ENCODE results near the gene FGF12.

DNA sequence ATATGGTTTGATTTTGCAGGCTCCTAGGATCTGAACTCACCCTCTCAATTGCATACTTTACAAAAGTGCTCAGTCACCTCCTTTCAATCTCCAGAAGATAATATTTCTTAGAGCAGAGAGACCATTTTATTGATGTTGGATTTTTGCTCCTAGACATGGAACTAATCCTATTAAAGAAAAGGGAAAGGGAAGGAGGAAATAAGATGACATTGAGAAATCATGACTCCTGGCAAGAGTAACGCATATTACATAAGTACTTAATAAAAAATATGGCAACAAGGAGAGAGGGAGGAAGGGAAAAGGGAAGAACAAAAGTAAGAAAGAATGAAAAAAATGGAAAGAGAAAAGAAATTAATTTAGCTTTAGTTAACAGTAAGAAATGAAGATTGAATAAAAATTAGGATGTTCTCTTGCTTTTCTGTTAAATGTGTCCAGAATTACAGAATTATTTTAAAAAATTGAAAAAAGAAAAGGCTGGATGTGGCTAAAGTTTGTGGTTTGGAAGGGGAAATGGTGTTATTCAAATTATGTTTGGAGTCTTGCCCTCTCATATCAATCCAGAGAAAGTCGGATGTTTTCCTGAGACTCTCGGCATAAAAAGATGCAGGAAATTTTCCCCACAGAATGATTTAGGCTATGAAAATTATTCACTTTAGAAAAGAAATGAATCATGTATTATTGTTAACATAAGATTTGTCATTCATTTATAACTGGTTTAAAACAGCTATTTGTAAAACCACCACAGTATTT lies 474.0 kb downstream of the FGF12 start:
- TF ChIP-seq ZFP30 (CRISPR knock-in tag; IDR thresholded peaks at IDR 0.05) (no peak), CSDC2 (CRISPR knock-in tag; IDR thresholded peaks at IDR 0.05) (no peak), SNAI2 (CRISPR knock-in tag; IDR thresholded peaks at IDR 0.05) (no peak), TOX (CRISPR knock-in tag; IDR thresholded peaks at IDR 0.05; ENCODE audit: borderline replicate concordance) (no peak), TCF4 (CRISPR knock-in tag; IDR thresholded peaks at IDR 0.05; ENCODE audit: borderline replicate concordance) (no peak)
- TF ChIP-seq, protein P1, sequence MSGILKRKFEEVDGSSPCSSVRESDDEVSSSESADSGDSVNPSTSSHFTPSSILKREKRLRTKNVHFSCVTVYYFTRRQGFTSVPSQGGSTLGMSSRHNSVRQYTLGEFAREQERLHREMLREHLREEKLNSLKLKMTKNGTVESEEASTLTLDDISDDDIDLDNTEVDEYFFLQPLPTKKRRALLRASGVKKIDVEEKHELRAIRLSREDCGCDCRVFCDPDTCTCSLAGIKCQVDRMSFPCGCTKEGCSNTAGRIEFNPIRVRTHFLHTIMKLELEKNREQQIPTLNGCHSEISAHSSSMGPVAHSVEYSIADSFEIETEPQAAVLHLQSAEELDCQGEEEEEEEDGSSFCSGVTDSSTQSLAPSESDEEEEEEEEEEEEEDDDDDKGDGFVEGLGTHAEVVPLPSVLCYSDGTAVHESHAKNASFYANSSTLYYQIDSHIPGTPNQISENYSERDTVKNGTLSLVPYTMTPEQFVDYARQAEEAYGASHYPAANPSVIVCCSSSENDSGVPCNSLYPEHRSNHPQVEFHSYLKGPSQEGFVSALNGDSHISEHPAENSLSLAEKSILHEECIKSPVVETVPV (CRISPR knock-in tag; IDR thresholded peaks at IDR 0.05) = no peak
- TF ChIP-seq, protein P2, sequence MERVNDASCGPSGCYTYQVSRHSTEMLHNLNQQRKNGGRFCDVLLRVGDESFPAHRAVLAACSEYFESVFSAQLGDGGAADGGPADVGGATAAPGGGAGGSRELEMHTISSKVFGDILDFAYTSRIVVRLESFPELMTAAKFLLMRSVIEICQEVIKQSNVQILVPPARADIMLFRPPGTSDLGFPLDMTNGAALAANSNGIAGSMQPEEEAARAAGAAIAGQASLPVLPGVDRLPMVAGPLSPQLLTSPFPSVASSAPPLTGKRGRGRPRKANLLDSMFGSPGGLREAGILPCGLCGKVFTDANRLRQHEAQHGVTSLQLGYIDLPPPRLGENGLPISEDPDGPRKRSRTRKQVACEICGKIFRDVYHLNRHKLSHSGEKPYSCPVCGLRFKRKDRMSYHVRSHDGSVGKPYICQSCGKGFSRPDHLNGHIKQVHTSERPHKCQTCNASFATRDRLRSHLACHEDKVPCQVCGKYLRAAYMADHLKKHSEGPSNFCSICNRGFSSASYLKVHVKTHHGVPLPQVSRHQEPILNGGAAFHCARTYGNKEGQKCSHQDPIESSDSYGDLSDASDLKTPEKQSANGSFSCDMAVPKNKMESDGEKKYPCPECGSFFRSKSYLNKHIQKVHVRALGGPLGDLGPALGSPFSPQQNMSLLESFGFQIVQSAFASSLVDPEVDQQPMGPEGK (CRISPR knock-in tag; IDR thresholded peaks at IDR 0.05; ENCODE audit: borderline replicate concordance) = no peak
- TF ChIP-seq, protein P3, sequence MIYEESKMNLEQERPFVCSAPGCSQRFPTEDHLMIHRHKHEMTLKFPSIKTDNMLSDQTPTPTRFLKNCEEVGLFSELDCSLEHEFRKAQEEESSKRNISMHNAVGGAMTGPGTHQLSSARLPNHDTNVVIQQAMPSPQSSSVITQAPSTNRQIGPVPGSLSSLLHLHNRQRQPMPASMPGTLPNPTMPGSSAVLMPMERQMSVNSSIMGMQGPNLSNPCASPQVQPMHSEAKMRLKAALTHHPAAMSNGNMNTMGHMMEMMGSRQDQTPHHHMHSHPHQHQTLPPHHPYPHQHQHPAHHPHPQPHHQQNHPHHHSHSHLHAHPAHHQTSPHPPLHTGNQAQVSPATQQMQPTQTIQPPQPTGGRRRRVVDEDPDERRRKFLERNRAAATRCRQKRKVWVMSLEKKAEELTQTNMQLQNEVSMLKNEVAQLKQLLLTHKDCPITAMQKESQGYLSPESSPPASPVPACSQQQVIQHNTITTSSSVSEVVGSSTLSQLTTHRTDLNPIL (CRISPR knock-in tag; IDR thresholded peaks at IDR 0.05; ENCODE audit: low read depth) = no peak
- TF ChIP-seq, protein P4, sequence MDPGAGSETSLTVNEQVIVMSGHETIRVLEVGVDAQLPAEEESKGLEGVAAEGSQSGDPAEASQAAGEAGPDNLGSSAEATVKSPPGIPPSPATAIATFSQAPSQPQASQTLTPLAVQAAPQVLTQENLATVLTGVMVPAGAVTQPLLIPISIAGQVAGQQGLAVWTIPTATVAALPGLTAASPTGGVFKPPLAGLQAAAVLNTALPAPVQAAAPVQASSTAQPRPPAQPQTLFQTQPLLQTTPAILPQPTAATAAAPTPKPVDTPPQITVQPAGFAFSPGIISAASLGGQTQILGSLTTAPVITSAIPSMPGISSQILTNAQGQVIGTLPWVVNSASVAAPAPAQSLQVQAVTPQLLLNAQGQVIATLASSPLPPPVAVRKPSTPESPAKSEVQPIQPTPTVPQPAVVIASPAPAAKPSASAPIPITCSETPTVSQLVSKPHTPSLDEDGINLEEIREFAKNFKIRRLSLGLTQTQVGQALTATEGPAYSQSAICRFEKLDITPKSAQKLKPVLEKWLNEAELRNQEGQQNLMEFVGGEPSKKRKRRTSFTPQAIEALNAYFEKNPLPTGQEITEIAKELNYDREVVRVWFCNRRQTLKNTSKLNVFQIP (CRISPR knock-in tag; IDR thresholded peaks at IDR 0.05; ENCODE audit: borderline replicate concordance, low read depth) = no peak
